ENCODE measurements around the gene CBX3. TPM values are rescaled to one million over a fixed set of nuclear protein-coding genes. Genes with fewer than 3 reads are reported as not detected.
"Not testable (repeated sequence)": the region's sequence is repeated elsewhere in the genome, so short reads cannot be mapped to it uniquely, and the experiment has no call there.

The CBX3 gene
- total RNA-seq, 4 donors from 2014 or later = 51.5 to 78.5 (median 60.3) TPM

- H3K27ac ChIP-seq (replicated peaks in 1 of 4) = no peak overlapping the region
- no peak overlapping the region for H3K4me3 ChIP-seq
- DNase-seq (ENCODE audit: extremely low spot score) = no peak
- no peaks in the 10 kb centered on the region for H3K9me3 ChIP-seq
- 97% methylated on average over 2 of the region's 2 CpGs for WGBS
- intact Hi-C loops (cut with DNase I) = no loop called here
- peaks cover 0 to 34% (median 6%) of the 10 kb centered on the region in 4 donors for H3K36me3 ChIP-seq
- H3K27me3 ChIP-seq = no peaks in the 10 kb centered on the region
- TF ChIP-seq POLR2AphosphoS5 (IDR thresholded peaks at IDR 0.05) (no peak), CTCF (IDR thresholded peaks at IDR 0.05) (no peak), POLR2A (IDR thresholded peaks at IDR 0.05; ENCODE audit: low read depth) (no peak), EP300 (IDR thresholded peaks at IDR 0.05) (no peak)
- no peaks in the 10 kb centered on the region for H3K4me1 ChIP-seq
Observed at GRCh38 chr7:26171601-26172000, 29.9 kb upstream of the CBX3 start.

- no peaks in the 10 kb centered on the region for H3K27me3 ChIP-seq
- 100% methylated on average over 1 of the region's 1 CpG for WGBS
- no peaks in the 10 kb centered on the region for H3K9me3 ChIP-seq
- H3K4me1 ChIP-seq = no peaks in the 10 kb centered on the region
- TF ChIP-seq EP300 (IDR thresholded peaks at IDR 0.05) = no peak
- TF ChIP-seq CTCF (IDR thresholded peaks at IDR 0.05) = no peak
- TF ChIP-seq POLR2A (IDR thresholded peaks at IDR 0.05; ENCODE audit: low read depth) = no peak
- TF ChIP-seq POLR2AphosphoS5 (IDR thresholded peaks at IDR 0.05) = no peak
- no peak for DNase-seq (ENCODE audit: extremely low spot score)
- H3K27ac ChIP-seq (replicated peaks in 1 of 4) = no peak overlapping the region
- H3K36me3 ChIP-seq = peaks cover 0 to 34% (median 6%) of the 10 kb centered on the region in 4 donors
- intact Hi-C loops (cut with DNase I) = no loop called here
- no peak overlapping the region for H3K4me3 ChIP-seq
Observed at GRCh38 chr7:26172048-26172447, 29.5 kb upstream of the CBX3 start.

- intact Hi-C loops (cut with DNase I) = not testable (repeated sequence)
Observed at GRCh38 chr7:26175903-26176302, 25.6 kb upstream of the CBX3 start.

GRCh38 chr7:26176696-26177095, 24.8 kb upstream of the CBX3 start:
- no CpG with 5 or more reads among the region's 26 CpGs for WGBS
- H3K27me3 ChIP-seq; H3K27ac ChIP-seq (replicated peaks in 1 of 4); H3K36me3 ChIP-seq; H3K9me3 ChIP-seq; DNase-seq (ENCODE audit: extremely low spot score); intact Hi-C loops (cut with DNase I); H3K4me3 ChIP-seq: not testable (repeated sequence)
- peaks cover 0 to 17% (median 3%) of the 10 kb centered on the region in 4 donors for H3K4me1 ChIP-seq

More at GRCh38 chr7:26175903-26176302, 25.6 kb upstream of the CBX3 start:
- DNase-seq (ENCODE audit: extremely low spot score); H3K9me3 ChIP-seq; H3K27ac ChIP-seq (replicated peaks in 1 of 4); H3K4me3 ChIP-seq; H3K27me3 ChIP-seq: not testable (repeated sequence)
- Histone ChIP-seq H3K4me1 (peaks cover 0 to 12% (median 3%) of the 10 kb centered on the region in 4 donors), H3K36me3 (peaks cover 0 to 11% (median 2%) of the 10 kb centered on the region in 4 donors)
- 78% methylated on average over 4 of the region's 4 CpGs for WGBS

- H3K36me3 ChIP-seq; H3K27me3 ChIP-seq; intact Hi-C loops (cut with DNase I); H3K9me3 ChIP-seq; H3K4me3 ChIP-seq; DNase-seq (ENCODE audit: extremely low spot score); H3K27ac ChIP-seq (replicated peaks in 1 of 4): not testable (repeated sequence)
- WGBS = 88% methylated on average over 14 of the region's 20 CpGs
- H3K4me1 ChIP-seq = peaks cover under 1 to 20% (median 5%) of the 10 kb centered on the region in 4 donors
Observed at GRCh38 chr7:26177269-26177668, 24.3 kb upstream of the CBX3 start.

GRCh38 chr7:26178272-26178960, 23.1 kb upstream of the CBX3 start:
- no peaks in the 10 kb centered on the region for H3K27me3 ChIP-seq
- H3K27ac ChIP-seq (replicated peaks in 1 of 4) = no peak overlapping the region
- no peak overlapping the region for H3K4me3 ChIP-seq
- DNase-seq (ENCODE audit: extremely low spot score) = no peak
- intact Hi-C loops (cut with DNase I) = no loop called here
- H3K36me3 ChIP-seq = peaks cover 0 to 5% (median 0%) of the 10 kb centered on the region in 4 donors
- 96% methylated on average over 5 of the region's 7 CpGs for WGBS
- TF ChIP-seq POLR2AphosphoS5 (IDR thresholded peaks at IDR 0.05) (no peak), EP300 (IDR thresholded peaks at IDR 0.05) (no peak), POLR2A (IDR thresholded peaks at IDR 0.05; ENCODE audit: low read depth) (no peak), CTCF (IDR thresholded peaks at IDR 0.05) (no peak)
- peaks cover 12 to 31% (median 16%) of the 10 kb centered on the region in 4 donors for H3K4me1 ChIP-seq
- H3K9me3 ChIP-seq = no peaks in the 10 kb centered on the region

Measured in esophagus muscularis mucosa (tissue), 4 donors.